HCT116 (cell line): ENCODE measurements around the gene SLC25A39. TPM values are rescaled to one million over a fixed set of nuclear protein-coding genes. Genes with fewer than 3 reads are reported as not detected.

Experiments
- ATAC-seq: fragments of 200-7000 bp; cut with Tn5 transposase; 2 replicates; pipeline ENCODE4 v1.9.1; 2020; ENCODE audit warnings: mild to moderate bottlenecking, moderate library complexity
- BruUV-seq: library from RNA; stranded (reverse); fragments of 400-500 nt; replicated peaks from 2 replicates; lab custom pipeline; 2021; lab: Mats Ljungman, UMichigan
- CTCF ChIA-PET: fragments of 300-600 bp; sonication (Branson Sonifier 250); formaldehyde crosslinking; loops from one replicate; lab custom pipeline; 2021; ENCODE audit warnings: antibody characterized with exemption; lab: Charles Lee
- POLR2A ChIA-PET: fragments of 300-600, 350-600 bp; sonication (Branson Sonifier 250); formaldehyde crosslinking; loops from one replicate; lab custom pipeline; 2021; ENCODE audit warnings: antibody characterized with exemption; lab: Charles Lee
- RAD21 ChIA-PET, 2 experiments: fragments of 300-600 bp; sonication (Branson Sonifier 250); formaldehyde crosslinking; loops; one replicate each; lab custom pipeline; 2023; ENCODE audit warnings: low total read pairs in 2 of 2; ENCODE audit not compliant: uncharacterized antibody in 2 of 2, unreplicated experiment in 2 of 2, low non-redundant PET in 1 of 2; lab: Charles Lee
- DNase-seq: peaks from one replicate; pipeline ENCODE4 v3.0.0-alpha.2; 2010; ENCODE audit warnings: low read depth, low spot score
- H2AFZ ChIP-seq: fragments of 200-600 bp; shearing (Covaris generic), sonication (generic); 2 replicates; pipeline ENCODE4 v1.6.1; 2017; ENCODE audit warnings: low read depth, mixed run types, mixed read lengths, antibody characterized with exemption, low read length; ENCODE audit not compliant: poor library complexity, severe bottlenecking
- H3K27ac ChIP-seq: 2 replicates; pipeline ENCODE4 v1.5.1; 2012; ENCODE audit warnings: low read depth, low read length
- H3K27me3 ChIP-seq: fragments of 200-600 bp; sonication (generic); 2 replicates; pipeline ENCODE4 v1.6.1; 2016; ENCODE audit warnings: mixed run types, low read length, mixed read lengths; ENCODE audit not compliant: insufficient read depth
- H3K36me3 ChIP-seq, 2 experiments: fragments of 200-500 bp in 1 of 2; fragments of 200-600 bp in 1 of 2; sonication (Bioruptor generic) in 1 of 2; sonication (generic) in 1 of 2; 2 replicates each; pipeline versions ENCODE4 v1.5.1 to v1.6.1; 2014 to 2016; ENCODE audit warnings: low read length in 2 of 2, inconsistent platforms in 1 of 2, mixed read lengths in 1 of 2, mixed run types in 1 of 2; ENCODE audit not compliant: insufficient read depth in 2 of 2, control insufficient read depth in 1 of 2
- H3K4me1 ChIP-seq, 2 experiments: fragments of 200-600 bp in 1 of 2; sonication (generic) in 1 of 2; 2 replicates each; pipeline versions ENCODE4 v1.5.1 to v1.6.1; 2012 to 2017; ENCODE audit warnings: low read length in 2 of 2, inconsistent platforms in 1 of 2, mild to moderate bottlenecking in 1 of 2, mixed read lengths in 1 of 2, mixed run types in 1 of 2, moderate library complexity in 1 of 2; ENCODE audit not compliant: insufficient read depth in 2 of 2, control insufficient read depth in 1 of 2
- H3K4me2 ChIP-seq: fragments of 200-600 bp; sonication (generic); 2 replicates; pipeline ENCODE4 v1.6.1; 2017; ENCODE audit warnings: mixed run types, low read length, mixed read lengths
- H3K4me3 ChIP-seq, 2 experiments: fragments of 200-600 bp in 1 of 2; sonication (generic) in 1 of 2; replicated peaks in 1 of 2; 2 replicates each; pipeline ENCODE4 v1.5.1; 2011 to 2016; ENCODE audit warnings: low read length in 2 of 2, control low read depth in 1 of 2, low read depth in 1 of 2, mild to moderate bottlenecking in 1 of 2, mixed read lengths in 1 of 2, mixed run types in 1 of 2
- H3K79me2 ChIP-seq: fragments of 200-600 bp; sonication (generic); 2 replicates; pipeline ENCODE4 v1.6.1; 2017; ENCODE audit warnings: mild to moderate bottlenecking, mixed run types, low read length, moderate library complexity, mixed read lengths; ENCODE audit not compliant: insufficient read depth
- H3K9ac ChIP-seq: fragments of 200-600 bp; sonication (generic); 2 replicates; pipeline ENCODE4 v1.6.1; 2016; ENCODE audit warnings: low read length, mixed read lengths
- H3K9me2 ChIP-seq: fragments of 200-600 bp; sonication (generic), shearing (Covaris generic); 2 replicates; pipeline ENCODE4 v1.6.1; 2017; ENCODE audit warnings: mixed run types, mild to moderate bottlenecking, moderate library complexity; ENCODE audit not compliant: insufficient read depth
- H3K9me3 ChIP-seq, 2 experiments: fragments of 200-500 bp in 1 of 2; fragments of 200-600 bp in 1 of 2; sonication (Bioruptor generic) in 1 of 2; sonication (generic) in 1 of 2; 2 replicates each; pipeline ENCODE4 v1.6.1; 2014 to 2017; ENCODE audit warnings: low read length in 2 of 2, mixed read lengths in 2 of 2, inconsistent platforms in 1 of 2, low read depth in 1 of 2, mild to moderate bottlenecking in 1 of 2, mixed run types in 1 of 2, moderate library complexity in 1 of 2; ENCODE audit not compliant: control insufficient read depth in 1 of 2, insufficient read depth in 1 of 2
- H4K20me1 ChIP-seq: fragments of 200-600 bp; sonication (generic), shearing (Covaris generic); 2 replicates; pipeline ENCODE4 v1.6.1; 2017; ENCODE audit warnings: mixed run types, mild to moderate bottlenecking, moderate library complexity; ENCODE audit not compliant: insufficient read depth
- EGR1 ChIP-seq: IDR thresholded peaks from 2 replicates; pipeline ENCODE4 v1.6.1; 2012; ENCODE audit warnings: low read depth
- ELF1 ChIP-seq: IDR thresholded peaks from 2 replicates; pipeline ENCODE4 v1.6.1; 2012; ENCODE audit warnings: low read depth, borderline replicate concordance
- EZH2phosphoT487 ChIP-seq: fragments of 200-600 bp; IDR thresholded peaks from 2 replicates; pipeline ENCODE4 v1.6.1; 2018; ENCODE audit warnings: antibody characterized with exemption, borderline replicate concordance
- FOSL1 ChIP-seq: IDR thresholded peaks from 2 replicates; pipeline ENCODE4 v1.6.1; 2012; ENCODE audit warnings: low read depth
- JUND ChIP-seq: IDR thresholded peaks from 2 replicates; pipeline ENCODE4 v1.6.1; 2012
- POLR2A ChIP-seq: IDR thresholded peaks from 2 replicates; pipeline ENCODE4 v1.7.0; 2011; ENCODE audit warnings: borderline replicate concordance; ENCODE audit not compliant: insufficient read depth, insufficient read length; ENCODE audit errors: extremely low read depth
- POLR2AphosphoS5 ChIP-seq: IDR thresholded peaks from 2 replicates; pipeline ENCODE4 v1.6.1; 2011; ENCODE audit warnings: mild to moderate bottlenecking, low read depth, low read length, moderate library complexity
- RAD21 ChIP-seq: IDR thresholded peaks from 2 replicates; pipeline ENCODE4 v1.6.1; 2012; ENCODE audit warnings: low read depth, mild to moderate bottlenecking
- SRF ChIP-seq: IDR thresholded peaks from 2 replicates; pipeline ENCODE4 v1.6.1; 2012; ENCODE audit warnings: low read depth
- TCF7L2 ChIP-seq: IDR thresholded peaks from 2 replicates; pipeline ENCODE4 v1.7.0; 2011; ENCODE audit warnings: borderline replicate concordance, inconsistent platforms; ENCODE audit not compliant: insufficient read depth, insufficient read length; ENCODE audit errors: extremely low read depth
- YY1 ChIP-seq: IDR thresholded peaks from 2 replicates; pipeline ENCODE4 v1.6.1; 2011; ENCODE audit warnings: low read length, low read depth, moderate library complexity, mild to moderate bottlenecking; ENCODE audit not compliant: insufficient replicate concordance; ENCODE audit errors: extremely low read depth
- ZFX ChIP-seq: fragments of 450-650 bp; IDR thresholded peaks from 2 replicates; pipeline ENCODE4 v1.6.1; 2017
- ZNF274 ChIP-seq: fragments of 200-500 bp; sonication (Bioruptor generic); IDR thresholded peaks from 2 replicates; pipeline ENCODE4 v1.6.1; 2014; ENCODE audit warnings: mild to moderate bottlenecking, low read depth, low read length, inconsistent platforms
- intact Hi-C: fragments of 100-400 bp; cut with micrococcal nuclease; formaldehyde crosslinking; loops from 2 replicates; pipeline ENCODE4 v1.10.0; 2022
- total RNA-seq: library from RNA; stranded (reverse); gene quantifications from one replicate; pipeline ENCODE4 v1.2.1, GENCODE V29; 2021; ENCODE audit not compliant: unreplicated experiment
- TF ChIP-seq, protein P1 (sequence below): IDR thresholded peaks from 2 replicates; pipeline ENCODE4 v1.6.1; 2011; ENCODE audit warnings: mild to moderate bottlenecking, low read length, moderate library complexity; ENCODE audit not compliant: insufficient replicate concordance; ENCODE audit errors: extremely low read depth
- TF ChIP-seq, protein P2 (sequence below): IDR thresholded peaks from 2 replicates; pipeline ENCODE4 v1.6.1; 2012
- TF ChIP-seq, protein P3 (sequence below): IDR thresholded peaks from 2 replicates; pipeline ENCODE4 v1.6.1; 2012; ENCODE audit warnings: low read depth
- TF ChIP-seq, protein P4 (sequence below): IDR thresholded peaks from 2 replicates; pipeline ENCODE4 v1.6.1; 2012
- TF ChIP-seq, protein P5 (sequence below), 3 experiments: fragments of 200-600 bp in 1 of 3; sonication (generic) in 1 of 3; IDR thresholded peaks in 2 of 3; conservative IDR thresholded peaks in 1 of 3; 2 replicates each; pipeline ENCODE4 v1.5.1; 2012 to 2017; ENCODE audit warnings: low read depth in 2 of 3, low read length in 2 of 3, antibody characterized with exemption in 1 of 3, borderline replicate concordance in 1 of 3, control low read depth in 1 of 3, mild to moderate bottlenecking in 1 of 3, mixed read lengths in 1 of 3, mixed run types in 1 of 3, moderate library complexity in 1 of 3; ENCODE audit not compliant: insufficient read depth in 1 of 3

Gene SLC25A39
- total RNA-seq, 1 experiment from 2014 or later: 326 TPM

DNA sequence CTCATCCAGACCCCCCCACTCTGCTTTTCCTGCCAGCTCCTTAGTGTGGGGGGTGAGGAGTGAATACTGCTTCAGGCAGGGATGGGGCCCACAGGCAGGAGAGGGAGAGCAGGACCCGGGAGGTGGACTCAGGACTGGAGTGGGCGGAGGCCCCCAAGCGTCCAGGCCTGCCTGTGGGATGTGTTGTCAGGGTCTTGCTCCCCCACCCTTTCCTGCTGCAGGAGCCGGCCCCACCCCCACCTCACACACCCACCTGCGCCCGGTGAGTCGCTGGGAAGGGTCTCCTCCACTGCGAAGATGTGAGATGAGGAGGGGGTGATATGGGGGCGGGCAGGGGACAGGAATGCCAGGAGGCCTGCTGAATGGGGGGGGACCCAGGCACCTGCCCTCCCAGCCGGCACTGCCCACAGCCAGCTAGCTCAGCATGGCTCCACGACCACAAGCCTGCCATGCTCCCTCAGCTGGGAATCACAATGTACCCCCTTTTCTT is 37.9 kb upstream of the SLC25A39 start:
- Histone ChIP-seq H3K27me3 (no peaks in the 10 kb centered on the region), H2AFZ (no peak overlapping the region), H3K27ac (no peak overlapping the region), H4K20me1 (no peaks in the 10 kb centered on the region), H3K79me2 (no peaks in the 10 kb centered on the region), H3K4me3 (peak overlapping the region; percentile 60 to 75), H3K4me1 (peaks cover 7 to 27% of the 10 kb centered on the region in 2 experiments; a peak in 3 of 4 replicates), H3K36me3 (no peaks in the 10 kb centered on the region), H3K9me3 (no peaks in the 10 kb centered on the region), H3K9ac (peak overlapping the region; percentile 74), H3K4me2 (peak overlapping the region; percentile 93), H3K9me2 (no peaks in the 10 kb centered on the region)
- ChIA-PET RAD21 (no interaction called here), CTCF (interaction anchor here (1.0 to 2.1 kb wide), 9 partner anchors 14 to 424 kb away, joined by 3 to 12 read pairs (median 6); partner anchors contain the start of genes GRN and HROB), POLR2A (no interaction called here)
- ATAC-seq: peak; percentile 9; the same call in 1 of the 2 replicates
- intact Hi-C loops: loop anchor here (10.0 kb wide), 1 partner anchor 458 kb away; the partner anchor contains the start of gene MPP2
- TF ChIP-seq, protein P1, sequence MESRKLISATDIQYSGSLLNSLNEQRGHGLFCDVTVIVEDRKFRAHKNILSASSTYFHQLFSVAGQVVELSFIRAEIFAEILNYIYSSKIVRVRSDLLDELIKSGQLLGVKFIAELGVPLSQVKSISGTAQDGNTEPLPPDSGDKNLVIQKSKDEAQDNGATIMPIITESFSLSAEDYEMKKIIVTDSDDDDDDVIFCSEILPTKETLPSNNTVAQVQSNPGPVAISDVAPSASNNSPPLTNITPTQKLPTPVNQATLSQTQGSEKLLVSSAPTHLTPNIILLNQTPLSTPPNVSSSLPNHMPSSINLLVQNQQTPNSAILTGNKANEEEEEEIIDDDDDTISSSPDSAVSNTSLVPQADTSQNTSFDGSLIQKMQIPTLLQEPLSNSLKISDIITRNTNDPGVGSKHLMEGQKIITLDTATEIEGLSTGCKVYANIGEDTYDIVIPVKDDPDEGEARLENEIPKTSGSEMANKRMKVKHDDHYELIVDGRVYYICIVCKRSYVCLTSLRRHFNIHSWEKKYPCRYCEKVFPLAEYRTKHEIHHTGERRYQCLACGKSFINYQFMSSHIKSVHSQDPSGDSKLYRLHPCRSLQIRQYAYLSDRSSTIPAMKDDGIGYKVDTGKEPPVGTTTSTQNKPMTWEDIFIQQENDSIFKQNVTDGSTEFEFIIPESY: no peak
- TF ChIP-seq YY1 (no peak), ELF1 (no peak), POLR2A (no peak), ZFX (no peak), FOSL1 (no peak), RAD21 (no peak), SRF (no peak), ZNF274 (no peak), EZH2phosphoT487 (no peak), EGR1 (no peak), TCF7L2 (no peak), JUND (no peak), POLR2AphosphoS5 (no peak)
- TF ChIP-seq, protein P2, sequence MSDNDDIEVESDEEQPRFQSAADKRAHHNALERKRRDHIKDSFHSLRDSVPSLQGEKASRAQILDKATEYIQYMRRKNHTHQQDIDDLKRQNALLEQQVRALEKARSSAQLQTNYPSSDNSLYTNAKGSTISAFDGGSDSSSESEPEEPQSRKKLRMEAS: no peak
- TF ChIP-seq, protein P3, sequence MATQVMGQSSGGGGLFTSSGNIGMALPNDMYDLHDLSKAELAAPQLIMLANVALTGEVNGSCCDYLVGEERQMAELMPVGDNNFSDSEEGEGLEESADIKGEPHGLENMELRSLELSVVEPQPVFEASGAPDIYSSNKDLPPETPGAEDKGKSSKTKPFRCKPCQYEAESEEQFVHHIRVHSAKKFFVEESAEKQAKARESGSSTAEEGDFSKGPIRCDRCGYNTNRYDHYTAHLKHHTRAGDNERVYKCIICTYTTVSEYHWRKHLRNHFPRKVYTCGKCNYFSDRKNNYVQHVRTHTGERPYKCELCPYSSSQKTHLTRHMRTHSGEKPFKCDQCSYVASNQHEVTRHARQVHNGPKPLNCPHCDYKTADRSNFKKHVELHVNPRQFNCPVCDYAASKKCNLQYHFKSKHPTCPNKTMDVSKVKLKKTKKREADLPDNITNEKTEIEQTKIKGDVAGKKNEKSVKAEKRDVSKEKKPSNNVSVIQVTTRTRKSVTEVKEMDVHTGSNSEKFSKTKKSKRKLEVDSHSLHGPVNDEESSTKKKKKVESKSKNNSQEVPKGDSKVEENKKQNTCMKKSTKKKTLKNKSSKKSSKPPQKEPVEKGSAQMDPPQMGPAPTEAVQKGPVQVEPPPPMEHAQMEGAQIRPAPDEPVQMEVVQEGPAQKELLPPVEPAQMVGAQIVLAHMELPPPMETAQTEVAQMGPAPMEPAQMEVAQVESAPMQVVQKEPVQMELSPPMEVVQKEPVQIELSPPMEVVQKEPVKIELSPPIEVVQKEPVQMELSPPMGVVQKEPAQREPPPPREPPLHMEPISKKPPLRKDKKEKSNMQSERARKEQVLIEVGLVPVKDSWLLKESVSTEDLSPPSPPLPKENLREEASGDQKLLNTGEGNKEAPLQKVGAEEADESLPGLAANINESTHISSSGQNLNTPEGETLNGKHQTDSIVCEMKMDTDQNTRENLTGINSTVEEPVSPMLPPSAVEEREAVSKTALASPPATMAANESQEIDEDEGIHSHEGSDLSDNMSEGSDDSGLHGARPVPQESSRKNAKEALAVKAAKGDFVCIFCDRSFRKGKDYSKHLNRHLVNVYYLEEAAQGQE: no peak
- TF ChIP-seq, protein P4, sequence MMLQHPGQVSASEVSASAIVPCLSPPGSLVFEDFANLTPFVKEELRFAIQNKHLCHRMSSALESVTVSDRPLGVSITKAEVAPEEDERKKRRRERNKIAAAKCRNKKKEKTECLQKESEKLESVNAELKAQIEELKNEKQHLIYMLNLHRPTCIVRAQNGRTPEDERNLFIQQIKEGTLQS: no peak
- TF ChIP-seq, protein P5, sequence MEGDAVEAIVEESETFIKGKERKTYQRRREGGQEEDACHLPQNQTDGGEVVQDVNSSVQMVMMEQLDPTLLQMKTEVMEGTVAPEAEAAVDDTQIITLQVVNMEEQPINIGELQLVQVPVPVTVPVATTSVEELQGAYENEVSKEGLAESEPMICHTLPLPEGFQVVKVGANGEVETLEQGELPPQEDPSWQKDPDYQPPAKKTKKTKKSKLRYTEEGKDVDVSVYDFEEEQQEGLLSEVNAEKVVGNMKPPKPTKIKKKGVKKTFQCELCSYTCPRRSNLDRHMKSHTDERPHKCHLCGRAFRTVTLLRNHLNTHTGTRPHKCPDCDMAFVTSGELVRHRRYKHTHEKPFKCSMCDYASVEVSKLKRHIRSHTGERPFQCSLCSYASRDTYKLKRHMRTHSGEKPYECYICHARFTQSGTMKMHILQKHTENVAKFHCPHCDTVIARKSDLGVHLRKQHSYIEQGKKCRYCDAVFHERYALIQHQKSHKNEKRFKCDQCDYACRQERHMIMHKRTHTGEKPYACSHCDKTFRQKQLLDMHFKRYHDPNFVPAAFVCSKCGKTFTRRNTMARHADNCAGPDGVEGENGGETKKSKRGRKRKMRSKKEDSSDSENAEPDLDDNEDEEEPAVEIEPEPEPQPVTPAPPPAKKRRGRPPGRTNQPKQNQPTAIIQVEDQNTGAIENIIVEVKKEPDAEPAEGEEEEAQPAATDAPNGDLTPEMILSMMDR (IDR thresholded peaks at IDR 0.05 in 2 of 3, conservative IDR thresholded peaks at IDR 0.05 in 1 of 3; ENCODE audit: borderline replicate concordance in 1 of 3, insufficient read depth in 1 of 3, low read depth in 2 of 3, low read length in 2 of 3): no peak
- BruUV-seq: no TSS peak
- no peak for DNase-seq
